ENCODE data around the gene CTSZ. TPM values are rescaled to one million over a fixed set of nuclear protein-coding genes. Genes with fewer than 3 reads are reported as not detected.

The CTSZ gene
- total RNA-seq, 1 experiment from 2014 or later: 26.3 TPM

GRCh38 chr20:59004493-59004762 lies 2.6 kb downstream of the CTSZ start:
- Mint-ChIP-seq H3K36me3 (no peaks in the 10 kb centered on the region), H3K9me3 (no peaks in the 10 kb centered on the region), H3K27me3 (ENCODE audit: low read depth) (peaks cover 21% of the 10 kb centered on the region), H3K4me1 (peaks cover 12% of the 10 kb centered on the region), H3K4me3 (no peak overlapping the region), H3K27ac (no peak overlapping the region)
- DNase-seq (ENCODE audit: low spot score) (no peak), ATAC-seq (no peak)
- ChIA-PET POLR2A (no interaction called here), CTCF (no interaction called here)
- no peak for TF ChIP-seq ZNF138 (CRISPR knock-in tag; conservative IDR thresholded peaks at IDR 0.05)
- TF ChIP-seq HMGXB4 (CRISPR knock-in tag; IDR thresholded peaks at IDR 0.05): no peak
- no peak for TF ChIP-seq USF1 (CRISPR knock-in tag; IDR thresholded peaks at IDR 0.05)
- no peak for TF ChIP-seq E2F5 (CRISPR knock-in tag; IDR thresholded peaks at IDR 0.05)
- no peak for TF ChIP-seq ZBTB21 (CRISPR knock-in tag; IDR thresholded peaks at IDR 0.05; ENCODE audit: borderline replicate concordance)
- no peak for TF ChIP-seq SOX15 (CRISPR knock-in tag; IDR thresholded peaks at IDR 0.05)
- no peak for TF ChIP-seq STAT6 (CRISPR knock-in tag; conservative IDR thresholded peaks at IDR 0.05; ENCODE audit: low read depth)
- no peak for TF ChIP-seq CREM (CRISPR knock-in tag; IDR thresholded peaks at IDR 0.05)
- no peak for TF ChIP-seq ZNF121 (CRISPR knock-in tag; IDR thresholded peaks at IDR 0.05)
- no peak for TF ChIP-seq ARID4B (CRISPR knock-in tag; IDR thresholded peaks at IDR 0.05; ENCODE audit: borderline replicate concordance)
- no peak for TF ChIP-seq PRDM15 (CRISPR knock-in tag; IDR thresholded peaks at IDR 0.05)
- no peak for TF ChIP-seq GABPB1 (CRISPR knock-in tag; IDR thresholded peaks at IDR 0.05)
- TF ChIP-seq ZNF263 (CRISPR knock-in tag; IDR thresholded peaks at IDR 0.05; ENCODE audit: low read depth): no peak
- no peak for TF ChIP-seq FOXJ3 (CRISPR knock-in tag; IDR thresholded peaks at IDR 0.05; ENCODE audit: borderline replicate concordance)
- TF ChIP-seq ZNF512 (CRISPR knock-in tag; IDR thresholded peaks at IDR 0.05; ENCODE audit: borderline replicate concordance): no peak
- no peak for TF ChIP-seq ZNF671 (CRISPR knock-in tag; IDR thresholded peaks at IDR 0.05)
- no peak for TF ChIP-seq AR (CRISPR knock-in tag; IDR thresholded peaks at IDR 0.05)
